ENCODE measurements around the gene SUGCT. TPM values are rescaled to one million over a fixed set of nuclear protein-coding genes. Genes with fewer than 3 reads are reported as not detected.
"Not testable (repeated sequence)": the region's sequence is repeated elsewhere in the genome, so short reads cannot be mapped to it uniquely, and the experiment has no call there.

SUGCT gene
- total RNA-seq, 1 donor from 2014 or later = not detected

GRCh38 chr7:40138973-40139372 is 4.2 kb downstream of the SUGCT start:
- intact Hi-C loops (cut with micrococcal nuclease) = loop anchor here (10.0 kb wide), 4 partner anchors 244 to 1714 kb away; partner anchors contain the start of genes RALA and YAE1

DNA sequence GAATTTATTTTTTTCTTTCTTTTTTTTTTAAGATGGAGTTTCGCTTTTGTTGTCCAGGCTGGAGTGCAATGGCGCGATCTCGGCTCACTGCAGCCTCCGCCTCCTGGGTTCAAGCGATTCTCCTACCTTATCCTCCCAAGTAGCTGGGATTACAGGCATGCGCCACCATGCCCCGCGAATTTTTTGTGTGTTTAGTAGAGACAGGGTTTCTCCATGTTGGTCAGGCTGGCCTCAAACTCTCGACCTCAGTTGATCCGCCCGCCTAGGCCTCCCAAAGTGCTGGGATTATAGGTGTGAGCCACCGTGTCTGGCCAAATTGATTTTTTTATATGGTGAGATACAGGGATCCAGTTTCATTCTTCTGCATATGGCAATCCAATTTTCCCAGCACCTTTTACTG is 5.1 kb downstream of the SUGCT start:
- intact Hi-C loops (cut with micrococcal nuclease) = loop anchor here (10.0 kb wide), 4 partner anchors 245 to 1715 kb away; partner anchors contain the start of genes RALA and YAE1

GRCh38 chr7:40141916-40142315 is 7.1 kb downstream of the SUGCT start:
- intact Hi-C loops (cut with micrococcal nuclease) = not testable (repeated sequence)

DNA sequence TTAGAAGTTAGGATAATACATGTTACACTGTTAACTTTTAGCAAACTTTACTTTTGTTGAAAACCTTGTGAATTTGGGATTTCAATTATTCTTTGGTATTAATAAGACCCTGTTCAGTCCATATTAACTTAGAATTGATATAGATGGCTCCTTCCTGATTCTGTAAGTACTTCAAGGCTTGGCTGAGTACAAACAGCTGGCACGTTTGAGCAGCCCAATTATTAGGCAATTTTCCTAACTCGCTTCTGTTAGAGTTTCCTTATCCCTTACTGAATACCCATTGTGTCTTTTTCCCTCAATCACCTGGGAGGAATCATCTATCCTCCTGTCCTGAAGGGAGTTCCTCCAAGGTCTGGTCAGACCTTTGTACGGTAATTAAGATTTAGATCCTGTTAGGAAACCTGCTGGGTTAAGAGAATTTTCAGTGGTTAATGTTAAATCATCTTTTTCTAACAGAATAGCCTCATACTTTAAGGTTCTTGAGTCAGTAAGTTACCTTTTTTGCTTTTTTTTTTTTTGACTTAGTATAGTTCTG is 10.9 kb downstream of the SUGCT start:
- intact Hi-C loops (cut with micrococcal nuclease) = not testable (repeated sequence)

- intact Hi-C loops (cut with micrococcal nuclease) = no loop called here
Measured at GRCh38 chr7:40147371-40148246, 12.8 kb downstream of the SUGCT start.

DNA sequence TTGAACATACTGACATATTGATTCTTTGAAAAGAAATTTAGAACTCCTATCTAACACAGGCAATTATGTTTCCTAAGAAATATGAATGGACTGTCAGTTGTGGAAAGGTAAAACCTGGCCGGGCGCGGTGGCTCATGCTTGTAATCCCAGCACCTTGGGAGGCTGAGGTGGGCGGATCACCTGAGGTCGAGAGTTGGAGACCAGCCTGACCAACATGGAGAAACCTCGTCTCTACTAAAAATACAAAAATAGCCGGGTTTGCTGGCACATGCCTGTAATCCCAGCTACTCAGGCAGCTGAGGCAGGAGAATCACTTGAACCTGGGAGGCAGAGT is 13.4 kb downstream of the SUGCT start:
- intact Hi-C loops (cut with micrococcal nuclease) = not testable (repeated sequence)

- intact Hi-C loops (cut with micrococcal nuclease) = no loop called here
Measured at GRCh38 chr7:40148671-40149070, 13.9 kb downstream of the SUGCT start.

DNA sequence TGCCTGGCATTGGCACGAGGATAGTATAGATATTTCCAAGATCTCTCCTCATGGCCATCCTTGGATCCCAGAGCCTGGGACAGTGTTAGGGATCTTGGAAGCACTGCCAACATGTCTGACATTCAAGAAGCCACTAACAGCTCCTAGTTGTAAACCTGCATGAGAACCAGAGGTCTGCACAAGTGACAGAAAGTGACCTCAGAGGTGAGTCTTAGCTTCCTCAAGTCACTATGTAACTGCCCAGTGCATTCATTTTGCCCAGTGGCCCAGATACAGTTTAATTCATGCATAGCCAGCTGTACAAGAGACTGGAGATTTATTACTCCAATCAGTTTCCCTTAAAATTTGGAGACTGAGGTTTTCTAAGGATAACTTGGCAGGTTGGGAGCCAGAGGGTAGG is 16.7 kb downstream of the SUGCT start:
- intact Hi-C loops (cut with micrococcal nuclease) = no loop called here

DNA sequence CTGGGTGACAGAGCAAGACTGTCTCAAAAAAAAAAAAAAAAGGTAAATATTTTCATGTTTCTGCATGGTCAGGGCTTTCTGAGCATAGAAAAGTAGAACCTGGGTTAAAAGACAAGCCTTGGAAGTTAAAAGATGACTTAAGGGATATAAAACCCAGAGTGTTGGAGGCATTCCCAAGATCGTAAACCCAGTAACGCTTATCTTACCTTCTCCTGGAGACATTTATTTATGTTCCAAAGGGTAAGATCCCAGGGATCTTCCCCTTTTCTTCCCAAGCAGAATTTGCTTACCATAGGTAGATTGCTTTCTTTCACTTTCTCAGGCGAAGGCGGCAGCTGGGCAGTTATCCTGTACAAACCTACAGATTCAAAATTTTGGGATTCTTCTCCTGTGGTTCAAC is 22.2 kb downstream of the SUGCT start:
- intact Hi-C loops (cut with micrococcal nuclease) = no loop called here

DNA sequence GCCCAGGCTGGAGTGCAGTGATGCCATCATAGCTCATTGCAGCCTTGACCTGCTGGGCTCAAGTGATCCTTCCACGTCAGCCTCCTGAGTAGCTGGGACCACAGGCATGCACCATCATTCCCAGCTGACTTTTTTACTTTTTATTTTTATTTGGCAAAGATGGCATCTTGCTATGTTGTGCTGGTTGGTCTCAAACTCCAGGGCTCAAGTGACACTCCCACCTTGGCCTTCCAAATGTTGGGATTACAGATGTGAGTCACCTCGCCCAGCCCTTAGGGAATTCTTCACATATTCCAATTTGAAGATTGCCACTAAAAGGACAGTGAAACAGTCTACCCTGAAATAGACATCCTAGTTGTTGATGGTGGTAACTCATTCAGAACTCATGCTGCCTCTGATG is 27.7 kb downstream of the SUGCT start:
- intact Hi-C loops (cut with micrococcal nuclease) = no loop called here

GRCh38 chr7:40165216-40165615 is 30.4 kb downstream of the SUGCT start:
- intact Hi-C loops (cut with micrococcal nuclease) = no loop called here

DNA sequence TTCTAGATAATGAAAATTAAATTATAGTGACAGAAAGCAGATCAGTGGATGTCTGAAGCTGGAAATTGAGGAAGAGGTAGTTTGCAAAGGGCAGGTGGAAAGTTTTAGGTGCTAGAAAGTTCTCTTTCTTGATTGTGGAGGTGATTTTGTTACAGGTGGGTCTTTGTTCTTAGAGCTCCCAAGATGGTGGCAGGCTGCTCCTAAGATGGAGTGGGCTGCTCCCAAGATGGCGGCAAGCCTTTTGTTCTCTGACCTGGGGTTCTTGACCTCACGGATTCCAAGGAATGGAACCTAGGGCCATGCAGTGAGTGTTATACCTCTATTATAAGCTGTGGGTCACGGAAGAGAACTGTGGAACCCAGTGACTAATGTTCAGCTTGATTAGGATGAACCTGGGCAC is 32.5 kb downstream of the SUGCT start:
- intact Hi-C loops (cut with micrococcal nuclease) = no loop called here

GRCh38 chr7:40168266-40168665 is 33.5 kb downstream of the SUGCT start:
- intact Hi-C loops (cut with micrococcal nuclease) = not testable (repeated sequence)

GRCh38 chr7:40173121-40173520 is 38.3 kb downstream of the SUGCT start:
- intact Hi-C loops (cut with micrococcal nuclease) = not testable (repeated sequence)

- intact Hi-C loops (cut with micrococcal nuclease) = not testable (repeated sequence)
Measured at GRCh38 chr7:40175256-40175655, 40.5 kb downstream of the SUGCT start.

- intact Hi-C loops (cut with micrococcal nuclease) = no loop called here
Measured at GRCh38 chr7:40175725-40176510, 41.1 kb downstream of the SUGCT start.

- intact Hi-C loops (cut with micrococcal nuclease) = no loop called here
Measured at GRCh38 chr7:40177071-40177470, 42.3 kb downstream of the SUGCT start.

- intact Hi-C loops (cut with micrococcal nuclease) = no loop called here
Measured at GRCh38 chr7:40182452-40182851, 47.6 kb downstream of the SUGCT start.

- intact Hi-C loops (cut with micrococcal nuclease) = no loop called here
Measured at GRCh38 chr7:40186586-40186985, 51.8 kb downstream of the SUGCT start.

- intact Hi-C loops (cut with micrococcal nuclease) = no loop called here
Measured at GRCh38 chr7:40192036-40192435, 57.2 kb downstream of the SUGCT start.

DNA sequence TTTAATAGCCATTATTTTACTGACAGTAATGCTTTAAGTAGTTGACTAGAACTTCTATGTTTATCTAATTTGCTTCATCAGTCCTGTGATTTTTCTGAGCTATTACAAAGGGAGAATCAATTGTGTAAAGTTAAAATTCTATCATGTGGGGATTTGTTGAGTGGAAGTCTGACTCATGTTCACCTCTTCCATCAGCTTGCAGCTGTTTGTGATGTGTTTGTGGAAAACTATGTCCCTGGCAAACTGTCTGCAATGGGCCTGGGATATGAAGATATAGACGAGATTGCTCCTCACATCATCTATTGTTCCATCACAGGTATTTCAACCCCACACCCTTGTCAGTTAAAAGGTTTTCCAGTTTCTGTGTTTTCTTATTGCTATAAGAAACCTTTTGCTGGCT is 59.9 kb downstream of the SUGCT start:
- intact Hi-C loops (cut with micrococcal nuclease) = no loop called here

DNA sequence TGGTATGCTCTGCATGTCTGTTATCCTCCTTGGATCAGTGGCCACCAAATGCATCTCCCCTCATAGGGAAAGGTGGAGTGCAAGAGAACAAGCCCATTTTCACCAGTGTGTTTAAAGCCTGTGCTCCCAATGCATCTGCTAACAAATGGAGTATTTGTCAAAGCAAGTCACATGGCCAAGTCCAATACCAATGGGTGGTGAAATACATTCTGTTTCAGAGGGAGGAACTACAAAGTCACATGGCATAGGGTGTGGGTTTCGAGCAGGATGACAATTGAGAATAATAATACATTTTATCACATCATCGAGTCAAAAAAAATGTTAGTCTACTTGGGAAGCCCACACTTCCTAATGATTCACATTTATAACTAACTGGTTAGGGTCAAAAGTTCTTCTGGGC is 62.7 kb downstream of the SUGCT start:
- intact Hi-C loops (cut with micrococcal nuclease) = no loop called here
